HG03060 (cell line): ENCODE data around the gene NKX2-2.

Experiments
- ATAC-seq: cut with Tn5 transposase; IDR thresholded peaks from one replicate; pipeline ENCODE4 v1.9.1; 2021; ENCODE audit warnings: low read depth, moderate number of reproducible peaks; ENCODE audit not compliant: unreplicated experiment

NKX2-2 gene

DNA sequence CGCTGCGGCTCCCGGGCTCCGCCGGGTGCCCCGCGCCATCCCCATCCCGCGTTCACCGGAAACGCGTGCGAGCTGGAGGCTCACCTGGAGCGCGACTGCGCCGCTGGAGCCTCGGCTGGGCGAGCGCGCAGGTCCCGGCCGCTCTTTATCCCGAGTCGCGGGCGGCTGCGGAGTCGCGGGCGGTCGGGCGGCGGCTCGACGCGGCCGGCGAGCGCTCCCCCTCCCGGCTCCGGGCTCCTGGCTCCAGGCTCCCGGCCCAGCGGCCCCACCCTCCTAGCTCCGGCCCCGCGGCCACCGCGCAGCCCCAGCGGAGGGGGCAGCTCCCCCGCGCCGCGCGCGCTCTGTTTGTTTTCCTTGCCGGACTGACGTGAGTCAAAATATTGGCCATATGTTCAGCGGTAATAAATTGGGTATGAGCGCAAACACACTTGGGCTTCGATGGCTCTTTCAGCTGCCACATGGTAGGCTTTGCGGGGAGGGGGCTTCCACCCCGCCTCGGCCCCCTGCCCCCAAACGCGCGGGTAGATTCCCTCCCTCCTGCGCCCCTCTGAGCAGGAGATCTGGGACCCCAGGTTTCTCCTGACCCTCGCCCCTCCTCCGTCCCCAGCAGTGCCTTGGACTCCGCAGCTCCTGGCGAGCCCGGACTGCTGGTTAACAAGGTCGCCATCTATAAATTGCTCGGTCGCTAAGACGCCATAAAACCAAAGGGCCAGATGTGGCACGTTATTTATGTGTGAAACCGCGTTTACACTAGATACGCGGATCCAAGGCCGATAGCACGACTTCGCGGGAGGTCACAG is 8.8 kb upstream of the NKX2-2 start:
- no peak for ATAC-seq

DNA sequence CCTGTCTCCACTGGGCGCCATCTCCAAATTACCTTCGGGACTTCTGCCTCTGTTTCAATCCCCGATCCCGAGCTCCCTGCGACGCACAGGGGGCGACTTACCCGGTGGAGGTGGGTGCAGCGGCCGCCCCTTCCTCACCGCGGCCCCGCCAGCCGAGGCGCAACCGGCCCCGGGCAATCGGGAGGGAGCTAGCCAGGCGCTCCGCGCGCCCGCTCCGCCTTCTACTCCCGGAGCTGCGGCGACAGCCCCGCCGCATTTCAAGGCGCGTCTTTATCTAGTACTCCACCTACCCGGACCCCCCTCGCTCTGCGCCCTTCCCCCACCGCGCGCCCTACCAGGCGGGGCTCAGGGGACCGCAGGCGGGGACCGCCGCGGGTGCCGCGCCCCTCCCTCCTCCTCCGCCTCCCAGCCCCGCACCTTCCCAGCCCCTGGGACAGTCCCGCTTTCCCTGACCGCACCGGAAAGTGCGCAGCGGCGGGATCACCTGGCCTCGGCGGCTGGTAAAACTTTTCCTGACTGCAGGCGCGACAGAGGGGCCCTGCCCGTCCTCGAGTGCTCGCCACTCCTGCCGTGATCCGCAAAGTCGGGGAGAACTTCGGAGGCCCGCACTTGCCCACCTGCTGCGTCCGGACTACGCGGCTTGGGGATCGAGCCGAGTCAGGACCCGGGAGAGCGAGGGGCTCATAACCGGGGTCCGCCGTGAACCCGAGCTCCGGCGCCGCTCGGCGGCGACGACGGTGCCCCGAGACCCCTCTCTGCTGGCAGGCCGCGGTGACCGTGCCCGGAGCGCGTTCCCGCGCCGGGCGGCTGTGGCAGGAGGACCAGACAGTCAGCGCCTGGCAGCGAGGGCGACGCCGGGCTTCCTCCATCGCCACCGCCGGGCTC is 8.0 kb upstream of the NKX2-2 start:
- no peak for ATAC-seq

DNA sequence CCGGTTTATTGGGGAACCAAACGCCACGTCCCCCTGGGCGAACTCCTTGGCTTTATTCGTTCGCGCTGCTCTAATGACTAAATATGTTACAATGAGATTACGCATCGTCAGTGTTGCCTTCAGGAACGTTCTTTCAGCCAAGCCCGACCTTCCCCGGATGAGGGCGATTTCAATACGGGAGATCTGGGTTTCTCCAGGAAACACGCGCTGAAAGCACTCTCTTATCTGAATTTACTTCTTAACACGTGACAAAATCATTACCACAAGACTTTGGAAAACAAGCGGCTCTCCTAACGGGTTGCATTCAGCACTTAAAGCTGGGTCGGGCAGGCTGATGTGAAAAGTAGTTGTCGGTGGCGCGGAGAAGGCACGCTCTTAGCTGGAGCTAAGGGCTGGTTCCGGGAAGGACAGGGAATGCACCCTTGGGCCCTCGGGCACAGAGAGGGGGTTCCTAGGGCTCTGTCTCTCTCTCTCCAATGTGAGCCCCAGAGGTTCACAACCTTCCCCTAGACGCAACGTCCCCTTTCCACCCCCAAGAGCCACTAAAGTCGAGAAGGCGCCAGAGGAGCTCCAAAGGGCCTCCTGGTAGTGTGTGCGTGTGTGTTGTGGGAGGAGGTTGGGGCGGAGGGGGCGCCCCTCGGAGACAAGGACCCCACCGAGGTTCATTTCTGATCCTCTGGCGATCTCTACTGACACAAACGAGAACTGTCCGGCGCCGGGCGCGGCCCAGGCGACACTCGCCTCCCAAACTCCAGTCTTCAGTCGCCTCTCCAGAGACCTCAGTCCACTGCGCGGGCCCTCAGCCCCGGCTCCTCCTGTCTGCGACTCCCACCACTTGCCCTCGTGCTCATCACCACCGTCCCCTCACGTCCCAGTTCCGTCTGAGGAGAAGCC is 7.1 kb upstream of the NKX2-2 start:
- ATAC-seq: no peak

DNA sequence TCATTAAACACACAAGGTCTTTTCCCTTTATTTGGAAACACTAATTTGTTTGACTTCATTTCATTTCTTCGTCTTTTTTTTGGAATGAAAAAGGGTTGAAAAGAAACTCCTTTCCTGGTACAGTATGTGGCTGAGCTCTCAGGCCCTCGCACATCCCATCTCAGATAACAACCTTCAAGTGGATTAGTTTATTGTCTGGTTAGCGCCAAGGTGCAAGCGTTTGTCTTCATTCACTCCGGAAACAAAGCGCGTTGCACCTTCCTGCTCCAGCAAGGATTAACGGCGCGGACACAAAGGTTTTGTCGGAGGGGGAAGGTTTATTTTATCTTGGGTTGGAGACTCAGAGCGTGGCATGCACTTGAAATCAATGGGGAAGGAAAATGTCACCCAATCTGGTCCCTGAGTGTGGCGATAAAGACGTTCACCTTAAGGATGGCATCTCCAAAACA is 5.3 kb upstream of the NKX2-2 start:
- no peak for ATAC-seq

DNA sequence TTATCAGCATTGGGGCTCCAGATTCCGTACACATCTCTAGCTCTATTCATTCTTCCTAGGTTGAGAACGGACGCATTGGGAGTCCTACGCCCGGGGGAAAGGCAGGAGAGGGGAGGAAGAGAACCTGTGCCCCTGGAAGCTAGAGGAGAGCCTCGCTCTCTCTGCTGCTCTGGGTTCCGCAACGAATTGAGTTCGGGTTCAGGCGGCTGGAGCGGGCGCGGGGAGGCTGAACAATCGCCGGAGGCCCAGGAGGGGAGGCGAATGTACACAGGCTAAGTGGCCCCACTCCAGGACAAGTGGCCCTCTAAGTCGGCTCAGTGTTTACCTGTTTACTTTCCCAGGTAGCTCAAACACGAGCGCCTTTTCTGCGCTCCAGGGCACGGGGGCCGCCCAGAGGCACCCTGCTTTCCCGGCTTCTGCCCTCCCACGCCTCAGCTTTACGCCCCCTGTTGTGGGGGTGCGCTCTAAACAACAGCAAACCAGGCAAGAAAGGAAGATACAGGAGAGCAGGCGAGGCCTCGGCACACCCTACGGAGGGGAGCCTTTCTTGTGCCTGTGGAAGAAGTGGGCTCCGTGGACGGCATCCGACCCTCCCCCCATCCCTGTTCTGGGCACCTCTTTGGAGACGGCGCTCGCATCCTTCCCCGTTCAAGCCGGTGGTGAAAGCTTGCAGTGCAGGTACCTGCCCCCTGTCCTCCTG is 4.6 kb upstream of the NKX2-2 start:
- no peak for ATAC-seq

DNA sequence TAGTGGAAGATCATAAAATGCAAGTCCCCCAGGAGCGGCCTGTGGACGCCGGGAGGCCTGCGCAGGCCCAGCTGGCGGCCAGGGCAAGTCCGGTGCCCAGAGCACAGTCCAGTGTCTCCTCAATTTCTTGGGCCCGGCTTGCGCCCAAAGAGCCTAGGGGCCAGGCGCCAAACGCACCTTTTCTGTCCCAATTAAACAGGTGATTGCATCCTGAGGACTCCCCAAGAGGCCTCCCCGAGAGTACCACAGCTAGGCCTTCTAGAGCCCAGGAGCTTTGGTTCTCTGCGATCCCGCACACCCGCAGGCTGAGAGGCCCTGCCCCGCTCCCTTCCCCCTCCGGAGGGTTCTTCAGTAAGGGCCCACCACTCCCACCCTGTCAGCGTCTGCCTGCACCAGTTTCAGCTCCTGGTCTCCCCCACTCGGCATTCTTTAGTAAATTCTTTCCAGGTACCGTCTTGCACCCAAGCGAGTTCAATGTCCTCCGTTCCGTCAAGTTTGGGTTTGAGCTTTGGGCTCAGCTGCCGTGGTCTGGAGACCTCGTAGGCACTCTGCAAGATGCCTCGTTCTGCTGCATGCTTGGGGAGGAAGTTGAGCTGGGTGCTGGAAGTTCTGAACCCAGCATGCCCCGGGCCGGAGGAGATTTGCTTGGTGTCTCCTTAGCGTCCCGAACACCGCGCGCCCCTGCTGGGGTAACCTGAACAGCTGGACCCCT is 3.9 kb upstream of the NKX2-2 start:
- ATAC-seq: no peak

DNA sequence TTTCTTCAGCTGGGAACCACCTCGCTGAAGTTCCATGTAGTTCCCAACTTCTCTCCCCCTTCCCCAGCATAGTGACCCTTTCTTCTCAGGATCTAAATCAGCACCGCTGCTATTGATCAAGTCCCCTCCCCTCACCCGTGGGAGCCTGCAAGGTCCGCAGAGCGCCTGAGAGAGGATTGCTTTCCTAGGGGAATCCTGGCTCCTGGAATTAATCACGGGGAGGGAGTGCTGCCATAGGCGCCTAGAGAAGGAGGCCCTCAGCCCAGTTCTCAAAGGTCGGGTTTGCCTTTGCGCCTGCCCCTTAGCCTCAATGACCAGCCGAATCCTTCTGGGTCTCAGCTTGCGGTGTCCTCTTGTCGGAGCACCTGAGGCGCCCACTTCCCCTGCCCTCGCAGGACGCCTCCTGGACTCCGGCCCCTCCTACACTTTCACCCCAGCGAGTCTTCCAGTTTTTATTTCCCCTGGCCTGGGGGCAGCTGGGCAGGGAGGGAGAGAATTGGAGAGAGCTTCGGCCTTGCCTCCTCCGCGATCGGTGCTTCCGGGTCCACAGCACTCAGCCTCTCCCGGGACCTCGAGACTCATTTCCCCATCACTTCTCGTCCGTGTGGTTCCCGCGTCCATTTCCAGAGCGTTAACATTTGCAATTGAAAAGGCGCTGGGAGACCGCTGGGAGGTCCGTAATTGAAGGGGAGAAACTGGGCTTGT is 3.1 kb upstream of the NKX2-2 start:
- no peak for ATAC-seq

DNA sequence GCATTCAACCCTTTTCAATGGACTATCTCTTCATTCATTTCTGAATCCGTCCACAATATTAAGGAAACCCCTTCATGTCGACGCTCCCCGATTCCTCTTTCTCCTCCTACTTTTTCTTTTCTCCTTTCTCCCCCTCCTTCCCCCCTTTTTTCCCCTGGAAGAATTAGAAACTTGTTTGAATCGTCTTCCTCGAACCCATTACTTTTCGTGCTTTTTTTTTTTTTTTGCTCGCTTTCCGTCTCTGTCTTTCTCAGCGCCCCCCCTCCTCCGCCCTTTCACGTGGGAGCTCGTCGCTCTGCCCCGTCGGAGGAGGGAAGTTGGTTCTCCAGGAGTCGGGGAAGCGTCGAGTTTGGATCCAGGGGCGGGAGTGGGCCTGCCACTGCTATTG is 2.3 kb upstream of the NKX2-2 start:
- no peak for ATAC-seq

DNA sequence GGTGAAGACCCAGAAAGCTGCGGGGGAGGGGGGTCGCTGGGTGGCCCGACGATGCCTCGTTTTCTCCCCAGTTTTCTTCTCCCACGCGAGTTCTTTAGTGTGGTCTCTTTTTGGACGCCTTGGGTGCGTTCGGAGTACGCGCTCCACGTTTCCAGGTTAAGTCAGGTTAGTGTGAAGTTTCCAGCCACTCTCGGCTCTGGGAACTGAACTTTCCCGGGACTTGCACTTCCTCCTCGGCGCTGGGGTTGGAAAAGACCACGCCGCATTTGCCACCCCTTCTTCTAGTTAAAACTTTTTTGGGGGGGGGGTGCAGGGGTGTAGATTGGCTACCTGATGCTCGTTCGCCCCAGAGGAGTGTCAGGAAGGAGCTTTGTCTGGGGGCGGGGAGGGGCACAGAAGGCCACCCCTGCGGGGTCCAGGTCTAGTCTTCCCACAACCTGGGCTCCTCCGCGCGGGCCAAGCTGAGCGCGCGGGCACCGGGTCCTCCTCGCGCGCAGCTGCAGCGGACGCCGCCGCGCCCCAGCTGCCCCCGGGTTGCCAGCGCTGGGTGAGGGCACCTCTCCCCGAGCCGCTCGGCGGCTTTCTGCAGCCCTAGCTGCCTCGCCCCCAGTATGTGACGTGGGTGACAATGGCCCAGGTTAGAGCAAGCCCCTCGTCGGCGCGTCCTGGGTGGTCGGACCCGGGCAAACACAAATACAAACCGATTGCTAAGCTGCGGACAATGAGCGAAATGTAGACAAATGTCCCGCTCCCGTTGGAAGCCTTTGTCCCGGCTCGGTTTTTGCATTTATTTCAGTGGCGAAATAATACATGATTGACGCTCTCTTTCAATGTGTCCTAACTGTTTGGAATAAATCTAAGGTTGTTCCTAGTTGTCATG is 1.7 kb upstream of the NKX2-2 start:
- no peak for ATAC-seq

DNA sequence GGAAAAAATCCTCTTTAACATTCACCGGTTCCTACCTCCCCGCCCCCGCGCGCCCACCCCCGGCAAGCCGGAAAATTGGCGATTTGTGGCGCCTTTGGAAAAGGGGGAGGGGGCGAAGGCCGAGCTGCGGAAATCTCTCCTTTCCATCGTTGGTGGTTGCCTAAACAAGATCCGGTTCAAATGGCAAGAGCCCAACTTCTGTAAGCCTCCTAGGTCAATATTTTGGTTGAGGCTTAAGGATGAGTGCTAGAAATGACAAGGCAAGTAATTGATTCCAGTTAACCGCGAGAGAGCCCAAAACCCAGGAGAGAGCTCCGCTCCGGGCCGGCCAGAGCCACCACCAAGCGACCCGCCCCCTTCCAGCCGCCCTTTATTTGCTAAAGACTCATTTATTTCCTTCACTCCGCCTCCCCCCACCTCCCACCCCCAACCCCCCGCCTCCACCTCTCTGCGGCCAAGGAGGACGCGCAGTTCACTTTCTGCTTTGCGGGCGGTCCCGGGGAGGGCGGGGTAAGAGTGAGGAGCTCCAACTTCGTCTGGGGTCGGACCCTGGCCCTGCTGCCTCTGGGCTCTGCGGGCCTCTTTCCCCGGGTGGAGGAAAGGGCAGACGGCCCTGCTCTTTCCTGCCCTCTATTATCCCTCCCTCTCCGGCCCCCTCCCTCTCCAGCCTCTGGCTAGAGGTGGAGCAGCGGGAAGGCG is 838 bp upstream of the NKX2-2 start:
- ATAC-seq: no peak

DNA sequence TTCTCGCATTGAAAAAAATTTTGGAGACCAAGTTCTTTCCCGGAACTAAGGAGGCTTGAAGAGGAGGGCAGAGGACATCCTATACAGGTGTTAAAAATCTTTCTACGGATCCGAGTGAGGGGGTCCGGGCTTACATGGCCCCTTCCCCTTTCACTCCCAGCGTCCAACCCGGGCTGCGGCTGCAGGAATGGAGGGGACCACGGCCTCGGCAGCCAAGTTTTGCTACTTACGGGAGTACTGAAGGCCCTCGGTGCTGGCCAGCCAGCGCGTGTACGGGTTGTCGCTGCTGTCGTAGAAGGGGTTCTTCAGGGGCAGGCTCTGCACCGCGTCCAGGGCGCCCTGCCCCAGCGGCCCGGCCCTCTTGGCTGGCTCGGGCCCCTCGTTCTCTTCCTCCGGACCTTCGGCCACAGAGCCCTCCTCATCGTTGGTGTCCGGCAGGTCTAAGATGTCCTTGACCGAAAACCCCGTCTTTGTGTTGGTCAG is 642 bp downstream of the NKX2-2 start:
- no peak for ATAC-seq

DNA sequence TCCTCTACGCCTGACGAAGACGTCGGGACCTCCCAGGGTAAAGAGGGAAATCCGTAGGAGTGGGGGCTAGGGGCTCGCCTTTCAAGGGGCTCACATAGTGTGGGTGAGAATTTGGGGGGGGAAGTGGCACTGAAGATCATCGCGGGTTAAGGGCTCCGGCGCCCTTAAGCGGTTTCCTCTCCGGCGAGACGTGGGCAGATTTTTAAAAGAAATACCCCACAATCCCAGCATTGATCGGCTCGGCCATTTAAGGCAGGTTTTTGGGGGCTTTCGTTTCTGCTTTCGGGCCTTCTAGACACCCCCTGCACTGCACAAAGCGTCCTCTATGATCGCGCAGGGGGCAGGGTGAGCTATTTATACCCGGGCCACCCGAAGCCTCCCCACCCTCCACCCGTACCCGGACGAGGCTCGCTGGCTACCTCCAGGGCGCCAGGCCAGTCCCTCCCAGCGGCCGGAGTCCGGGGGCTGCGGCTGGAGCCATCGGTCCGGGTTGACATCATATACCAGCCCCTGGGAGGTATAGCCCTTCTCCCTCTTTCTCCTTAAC is 1.2 kb downstream of the NKX2-2 start:
- ATAC-seq: no peak

DNA sequence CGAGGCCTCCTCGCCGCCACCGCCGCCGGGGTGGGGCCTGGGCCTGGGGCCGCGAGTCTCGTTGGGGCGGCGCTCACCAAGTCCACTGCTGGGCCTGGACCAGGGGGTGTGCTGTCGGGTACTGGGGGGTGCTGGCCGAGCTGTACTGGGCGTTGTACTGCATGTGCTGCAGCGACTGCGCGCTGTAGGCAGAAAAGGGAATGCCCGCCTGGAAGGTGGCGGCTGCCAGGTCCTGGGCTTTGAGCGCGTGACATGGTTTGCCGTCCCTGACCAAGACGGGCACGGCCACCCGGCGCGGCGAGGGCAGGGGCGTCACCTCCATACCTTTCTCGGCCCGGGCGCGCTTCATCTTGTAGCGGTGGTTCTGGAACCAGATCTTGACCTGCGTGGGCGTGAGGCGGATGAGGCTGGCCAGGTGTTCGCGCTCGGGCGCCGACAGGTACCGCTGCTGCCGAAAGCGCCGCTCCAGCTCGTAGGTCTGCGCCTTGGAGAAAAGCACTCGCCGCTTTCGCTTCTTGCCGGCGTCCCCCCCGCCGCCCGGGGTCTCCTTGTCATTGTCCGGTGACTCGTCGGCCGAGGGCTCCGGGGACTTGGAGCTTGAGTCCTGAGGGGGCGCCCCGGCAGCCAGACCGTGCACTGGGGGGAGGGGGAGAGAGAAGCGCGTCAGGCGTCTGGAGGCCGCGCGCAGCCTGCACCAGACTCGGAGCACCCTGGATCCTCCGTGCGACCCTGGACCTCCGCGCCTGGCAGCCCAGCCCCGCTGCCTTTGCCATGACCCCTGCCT is 1.8 kb downstream of the NKX2-2 start:
- no peak for ATAC-seq

DNA sequence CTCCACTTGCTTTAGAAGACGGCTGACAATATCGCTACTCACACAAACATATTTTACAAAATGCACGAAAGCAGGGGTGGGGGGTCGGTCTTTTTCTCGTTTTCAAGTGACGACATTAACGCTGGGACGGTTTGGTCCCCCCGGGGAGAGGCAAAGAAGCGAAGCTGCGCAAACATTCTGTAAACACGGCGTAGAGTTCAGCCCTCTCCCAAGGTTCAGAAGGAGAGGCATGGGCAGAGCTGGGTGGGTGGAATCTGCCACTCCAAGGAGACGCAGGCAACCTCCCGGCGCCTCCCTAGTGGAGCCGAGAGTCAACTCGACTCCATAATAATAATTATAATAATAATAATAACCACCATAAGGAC is 2.4 kb downstream of the NKX2-2 start:
- ATAC-seq: no peak

DNA sequence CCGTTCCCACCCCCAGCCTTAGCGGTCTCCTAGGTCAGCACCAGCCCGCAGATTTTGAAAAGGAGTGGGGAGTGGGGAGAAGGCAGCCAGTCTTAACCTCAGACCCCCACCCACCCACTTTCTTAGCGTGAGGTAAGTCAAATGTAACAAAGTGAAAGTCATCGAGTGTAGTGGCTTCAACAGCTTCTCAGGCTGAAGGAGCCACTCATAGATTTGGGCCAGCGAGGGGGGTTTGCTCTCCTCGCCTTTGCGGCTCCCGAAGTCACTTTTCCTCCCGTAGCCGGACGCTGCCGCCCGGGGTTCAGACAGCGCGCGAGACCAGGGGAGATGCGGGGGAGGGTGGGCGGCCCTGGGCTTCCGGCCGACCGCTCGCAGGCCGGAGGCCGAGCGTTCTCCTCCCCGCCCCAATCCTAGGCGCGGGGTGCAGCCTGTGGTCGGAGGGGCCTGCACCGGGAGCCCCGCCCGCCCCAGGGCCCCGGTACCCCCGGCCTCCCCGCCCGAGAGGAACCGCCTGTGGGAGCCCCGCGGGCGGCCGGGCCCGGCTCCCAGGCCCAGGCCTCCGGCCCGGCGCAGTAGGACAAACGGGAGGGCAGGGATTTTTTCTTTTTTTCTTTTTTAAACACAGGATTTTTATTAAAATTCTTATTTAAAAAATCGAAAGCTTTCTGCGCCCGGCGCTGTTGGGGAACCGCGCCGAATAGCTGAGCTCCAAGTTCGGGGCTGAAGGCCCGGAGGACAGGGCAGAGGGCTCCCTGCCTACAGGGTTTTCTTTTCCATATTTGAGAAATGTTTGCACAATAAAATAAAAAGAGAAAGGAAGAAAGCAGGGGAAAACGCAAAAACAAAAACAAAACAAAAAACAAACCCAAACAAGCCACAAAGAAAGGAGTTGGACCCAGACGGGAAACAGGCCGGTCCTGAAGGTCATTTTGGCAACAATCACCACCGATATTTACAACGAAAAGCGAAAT is 3.2 kb downstream of the NKX2-2 start:
- ATAC-seq: no peak
